Activated T-cell treated with anti-CD3 and anti-CD28 coated beads, Interleukin-2, amount 50 U/mL, for 24 hours (primary cell): ENCODE measurements around the gene FAM111A.
A peak's percentile ranks its signal among the peaks of the same experiment; 100 is the strongest.

Experiments
- DNase-seq: peaks from one replicate; pipeline ENCODE4 v3.0.0-alpha.2; 2020
- H3K27ac Mint-ChIP-seq: 2 replicates; pipeline ENCODE4 v1.8.0; 2020; ENCODE audit warnings: mild to moderate bottlenecking, mixed read lengths
- H3K27me3 Mint-ChIP-seq: 2 replicates; pipeline ENCODE4 v1.8.0; 2020; ENCODE audit warnings: mixed read lengths
- H3K36me3 Mint-ChIP-seq: 2 replicates; pipeline ENCODE4 v1.8.0; 2020; ENCODE audit warnings: low read depth, mixed read lengths
- H3K4me1 Mint-ChIP-seq: 2 replicates; pipeline ENCODE4 v1.8.0; 2020; ENCODE audit warnings: low read depth, mixed read lengths
- H3K4me3 Mint-ChIP-seq: 2 replicates; pipeline ENCODE4 v1.8.0; 2020; ENCODE audit warnings: mild to moderate bottlenecking, moderate library complexity, mixed read lengths
- H3K9me3 Mint-ChIP-seq: 2 replicates; pipeline ENCODE4 v1.8.0; 2020; ENCODE audit warnings: mixed read lengths

FAM111A gene

DNA sequence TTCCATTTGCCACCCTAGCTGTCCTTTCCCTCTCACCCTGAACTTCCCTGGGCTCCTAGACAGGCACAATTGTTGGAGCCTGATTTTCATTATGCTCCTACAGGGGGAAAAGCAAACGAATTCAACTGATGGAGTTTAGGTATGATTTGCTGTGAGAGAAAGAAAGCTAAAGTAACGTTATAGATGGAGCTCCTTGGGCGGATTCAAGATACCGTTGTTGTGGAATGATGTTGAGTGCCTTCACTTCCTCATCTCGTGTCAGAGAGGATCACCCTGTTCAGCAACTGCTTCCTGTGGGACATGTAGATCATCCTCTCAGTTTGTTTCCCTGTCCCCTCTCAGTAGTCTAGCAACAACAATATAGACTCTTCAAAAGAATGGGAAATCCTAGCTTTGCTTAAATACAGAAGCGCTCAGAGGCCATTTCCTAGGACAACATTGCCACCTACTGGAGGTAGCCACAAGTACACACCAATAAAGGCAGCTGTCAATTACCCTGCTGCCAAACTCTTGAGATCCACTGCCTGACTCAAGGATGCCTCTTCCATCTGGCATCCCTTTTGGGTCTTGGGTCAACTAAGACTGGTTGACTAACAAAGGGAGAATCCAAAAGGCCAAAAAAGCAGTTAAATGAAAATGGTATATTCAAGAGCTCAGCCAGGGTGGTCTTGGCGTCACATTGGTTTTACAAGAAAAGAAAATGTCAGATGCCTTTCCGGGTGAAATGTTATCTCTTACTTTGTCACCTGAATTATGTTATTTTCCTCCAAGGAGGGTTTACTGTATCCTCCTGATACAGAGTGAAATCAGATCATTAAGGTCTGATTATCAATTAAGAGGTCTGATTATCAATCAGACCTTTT is 15.8 kb downstream of the FAM111A start:
- no peak overlapping the region for H3K27ac Mint-ChIP-seq
- no peak for DNase-seq
- peaks cover 7% of the 10 kb centered on the region for H3K27me3 Mint-ChIP-seq
- H3K4me3 Mint-ChIP-seq = no peak overlapping the region
- peaks cover 7% of the 10 kb centered on the region for H3K4me1 Mint-ChIP-seq
- H3K9me3 Mint-ChIP-seq = no peaks in the 10 kb centered on the region
- peaks cover 14% of the 10 kb centered on the region for H3K36me3 Mint-ChIP-seq

DNA sequence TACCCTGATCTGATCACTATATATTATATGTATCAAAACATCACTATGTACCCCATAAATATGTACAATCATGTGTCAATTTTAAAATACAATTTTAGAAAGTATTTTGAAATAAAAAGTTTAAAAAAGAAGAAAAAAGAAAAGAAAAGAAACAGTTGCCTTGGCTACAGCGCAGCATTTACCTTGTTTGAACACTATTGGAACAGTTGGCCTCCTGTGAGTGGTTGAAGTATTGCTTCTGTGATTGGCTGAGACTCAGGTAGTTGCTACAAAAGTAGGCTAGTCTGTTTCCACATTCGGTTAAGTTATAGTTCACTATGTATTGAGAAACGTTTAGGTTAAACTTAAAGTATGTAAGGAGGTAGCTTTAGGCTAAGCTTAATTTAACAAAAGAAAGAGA is 21.4 kb downstream of the FAM111A start:
- Mint-ChIP-seq H3K9me3 (no peaks in the 10 kb centered on the region), H3K27me3 (peaks cover 21% of the 10 kb centered on the region), H3K27ac (no peak overlapping the region), H3K4me1 (no peaks in the 10 kb centered on the region), H3K36me3 (no peaks in the 10 kb centered on the region), H3K4me3 (no peak overlapping the region)
- DNase-seq = no peak

DNA sequence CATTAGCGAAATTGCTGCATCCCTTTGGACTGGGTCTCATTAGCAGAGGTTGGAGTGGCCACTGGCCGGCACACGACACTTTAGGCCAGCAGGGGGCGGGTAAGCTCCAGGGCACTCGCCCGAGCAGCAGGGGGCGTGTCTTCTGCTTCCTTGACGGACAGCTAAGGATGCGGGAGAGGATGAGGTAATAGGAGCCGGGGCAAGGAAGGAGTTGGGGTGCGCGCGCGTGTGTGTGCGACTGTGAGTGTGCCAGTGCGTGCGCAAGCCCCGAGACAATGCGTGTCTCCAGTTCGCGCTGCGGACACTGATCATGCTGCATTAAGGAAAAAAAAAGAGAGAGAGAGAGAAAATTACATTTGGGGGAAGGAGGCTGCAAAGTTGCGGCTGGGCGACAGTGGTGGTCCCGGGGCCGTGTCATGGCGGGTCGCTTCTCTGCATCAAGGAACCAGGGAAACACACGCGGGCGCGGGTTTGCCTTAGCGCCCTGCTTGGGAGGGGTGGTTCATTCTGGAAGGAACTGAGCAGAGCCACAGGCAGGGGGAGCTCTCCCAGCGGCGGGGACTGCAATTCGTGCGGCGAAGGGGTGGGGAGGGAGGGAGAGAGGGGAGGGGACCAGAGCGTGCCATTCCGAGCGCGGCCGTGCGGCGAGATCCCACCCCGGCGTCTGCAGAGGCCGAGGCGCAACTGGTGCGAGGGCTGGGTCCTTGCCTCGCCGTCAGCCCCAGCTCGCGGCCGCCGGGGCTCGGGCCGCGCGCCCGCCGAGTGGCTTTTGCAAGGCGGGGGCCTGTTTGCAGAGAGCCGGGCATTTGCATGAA is 29.1 kb downstream of the FAM111A start, which contains the start of gene DTX4:
TSS of gene DTX4 (plus strand) at position 625 of the 815 bp plus-strand sequence. CDS start 464 bp downstream, outside the sequence.
- Mint-ChIP-seq H3K4me1 (peaks cover 16% of the 10 kb centered on the region), H3K27me3 (peaks cover 21% of the 10 kb centered on the region), H3K4me3 (peak within 1 kb of the TSS; percentile 72), H3K36me3 (no peaks in the 10 kb centered on the region), H3K27ac (no peak within 1 kb of the TSS), H3K9me3 (no peaks in the 10 kb centered on the region)
- DNase-seq = peak; percentile 91

DNA sequence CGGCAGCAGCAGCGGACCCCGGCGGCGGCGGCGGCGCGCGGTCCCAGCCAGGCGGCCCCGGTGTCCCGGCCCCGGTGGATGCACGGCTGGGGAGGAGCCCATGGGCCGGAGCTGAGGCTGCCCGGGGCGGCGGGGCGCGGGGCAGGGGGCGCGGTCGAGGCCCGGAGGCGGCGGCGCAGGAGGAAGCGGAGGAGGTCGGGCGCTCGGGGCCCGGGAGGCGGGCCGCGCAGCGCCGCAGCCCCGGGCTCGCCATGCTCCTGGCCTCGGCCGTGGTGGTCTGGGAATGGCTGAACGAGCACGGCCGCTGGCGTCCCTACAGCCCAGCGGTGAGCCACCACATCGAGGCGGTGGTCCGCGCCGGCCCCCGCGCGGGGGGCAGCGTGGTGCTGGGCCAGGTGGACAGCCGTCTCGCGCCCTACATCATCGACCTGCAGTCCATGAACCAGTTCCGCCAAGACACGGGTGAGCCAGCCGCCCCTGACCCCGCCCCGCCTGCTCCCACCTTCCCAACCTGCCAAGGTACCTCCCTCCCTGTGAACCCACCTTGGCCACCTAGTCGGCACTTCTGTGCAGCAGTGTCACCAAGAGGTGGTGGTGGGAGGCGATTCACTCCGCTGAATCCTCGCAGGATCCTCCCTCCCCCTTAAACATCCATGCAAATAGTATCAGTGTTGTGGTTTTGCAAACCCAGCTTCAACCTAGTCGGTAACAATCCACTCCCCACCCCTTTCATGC is 29.9 kb downstream of the FAM111A start:
- H3K4me1 Mint-ChIP-seq = peaks cover 16% of the 10 kb centered on the region
- H3K27me3 Mint-ChIP-seq = peaks cover 21% of the 10 kb centered on the region
- DNase-seq = peak; percentile 54
- peak overlapping the region; percentile 72 for H3K4me3 Mint-ChIP-seq
- no peaks in the 10 kb centered on the region for H3K9me3 Mint-ChIP-seq
- H3K36me3 Mint-ChIP-seq = no peaks in the 10 kb centered on the region
- H3K27ac Mint-ChIP-seq = no peak overlapping the region

- Mint-ChIP-seq H3K36me3 (no peaks in the 10 kb centered on the region), H3K9me3 (no peaks in the 10 kb centered on the region), H3K4me3 (peak overlapping the region; percentile 72), H3K4me1 (peaks cover 16% of the 10 kb centered on the region), H3K27me3 (peaks cover 21% of the 10 kb centered on the region), H3K27ac (no peak overlapping the region)
- DNase-seq = peak; percentile 53
Observed at GRCh38 chr11:59173080-59173963, 30.7 kb downstream of the FAM111A start.

GRCh38 chr11:59173964-59174663 is 31.5 kb downstream of the FAM111A start:
- Mint-ChIP-seq H3K36me3 (no peaks in the 10 kb centered on the region), H3K9me3 (no peaks in the 10 kb centered on the region), H3K27ac (no peak overlapping the region), H3K27me3 (peaks cover 21% of the 10 kb centered on the region), H3K4me3 (no peak overlapping the region), H3K4me1 (peaks cover 16% of the 10 kb centered on the region)
- DNase-seq = no peak

GRCh38 chr11:59174664-59175033 is 32.0 kb downstream of the FAM111A start:
- Mint-ChIP-seq H3K27me3 (peaks cover 21% of the 10 kb centered on the region), H3K27ac (no peak overlapping the region), H3K36me3 (no peaks in the 10 kb centered on the region), H3K4me3 (no peak overlapping the region), H3K4me1 (peaks cover 16% of the 10 kb centered on the region), H3K9me3 (peaks cover 4% of the 10 kb centered on the region)
- DNase-seq = no peak

GRCh38 chr11:59175091-59175501 is 32.4 kb downstream of the FAM111A start:
- Mint-ChIP-seq H3K4me3 (no peak overlapping the region), H3K27me3 (peaks cover 21% of the 10 kb centered on the region)

DNA sequence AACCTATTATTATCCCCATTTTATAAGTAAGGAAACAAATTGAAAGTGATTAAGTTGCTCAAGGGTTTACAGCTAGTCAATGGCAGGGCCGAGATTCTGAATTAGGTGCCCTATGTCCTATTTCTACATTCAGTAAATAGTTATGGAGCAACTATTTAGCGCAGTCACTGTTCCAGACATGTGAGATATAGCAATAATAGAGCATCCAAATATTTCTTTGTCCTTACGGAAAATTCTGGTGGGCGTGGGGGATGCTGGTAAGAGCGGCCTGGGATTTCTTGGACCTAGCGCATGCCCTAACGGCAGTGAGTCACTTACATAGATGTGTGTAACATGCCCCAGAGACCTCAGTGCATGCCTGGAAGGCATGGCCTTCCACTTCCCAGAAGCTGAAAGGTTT is 33.7 kb downstream of the FAM111A start:
- peaks cover 16% of the 10 kb centered on the region for H3K4me1 Mint-ChIP-seq

More at GRCh38 chr11:59175091-59175501, 32.4 kb downstream of the FAM111A start:
- no peaks in the 10 kb centered on the region for H3K36me3 Mint-ChIP-seq
- H3K9me3 Mint-ChIP-seq = peaks cover 6% of the 10 kb centered on the region
- no peak for DNase-seq
- H3K27ac Mint-ChIP-seq = no peak overlapping the region
- peaks cover 16% of the 10 kb centered on the region for H3K4me1 Mint-ChIP-seq

GRCh38 chr11:59178402-59178801 is 35.7 kb downstream of the FAM111A start:
- no peaks in the 10 kb centered on the region for H3K36me3 Mint-ChIP-seq
- peaks cover 6% of the 10 kb centered on the region for H3K9me3 Mint-ChIP-seq
- H3K4me3 Mint-ChIP-seq = no peak overlapping the region
- no peak for DNase-seq
- H3K27me3 Mint-ChIP-seq = peaks cover 13% of the 10 kb centered on the region
- peaks cover 8% of the 10 kb centered on the region for H3K4me1 Mint-ChIP-seq
- H3K27ac Mint-ChIP-seq = no peak overlapping the region

More for the DNA sequence above, 33.7 kb downstream of the FAM111A start:
- no peak for DNase-seq
- Mint-ChIP-seq H3K4me3 (no peak overlapping the region), H3K27me3 (peaks cover 21% of the 10 kb centered on the region), H3K9me3 (peaks cover 6% of the 10 kb centered on the region), H3K27ac (no peak overlapping the region), H3K36me3 (no peaks in the 10 kb centered on the region)

DNA sequence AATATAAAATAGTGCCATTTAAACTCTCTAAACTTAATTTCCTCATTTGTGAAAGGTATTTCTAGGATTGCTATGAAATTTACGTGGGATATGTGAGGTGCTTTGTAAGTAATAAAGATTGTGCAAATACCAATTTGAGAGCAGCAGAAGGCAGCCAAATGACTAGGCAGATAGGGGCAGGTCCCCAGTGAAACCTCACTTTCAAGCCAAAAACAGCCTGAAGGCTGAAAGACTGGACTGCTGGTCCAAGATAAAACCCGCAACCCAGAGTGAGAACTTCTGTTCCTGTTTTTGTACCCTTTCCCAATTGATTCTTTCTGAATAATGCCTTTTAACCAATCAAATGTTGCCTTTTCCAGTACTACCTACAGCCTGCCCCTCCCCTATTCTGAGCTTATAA is 36.5 kb downstream of the FAM111A start:
- DNase-seq = no peak
- H3K4me3 Mint-ChIP-seq = no peak overlapping the region
- H3K4me1 Mint-ChIP-seq = peaks cover 4% of the 10 kb centered on the region
- no peaks in the 10 kb centered on the region for H3K36me3 Mint-ChIP-seq
- H3K27ac Mint-ChIP-seq = no peak overlapping the region
- H3K27me3 Mint-ChIP-seq = peaks cover 7% of the 10 kb centered on the region
- peaks cover 6% of the 10 kb centered on the region for H3K9me3 Mint-ChIP-seq

DNA sequence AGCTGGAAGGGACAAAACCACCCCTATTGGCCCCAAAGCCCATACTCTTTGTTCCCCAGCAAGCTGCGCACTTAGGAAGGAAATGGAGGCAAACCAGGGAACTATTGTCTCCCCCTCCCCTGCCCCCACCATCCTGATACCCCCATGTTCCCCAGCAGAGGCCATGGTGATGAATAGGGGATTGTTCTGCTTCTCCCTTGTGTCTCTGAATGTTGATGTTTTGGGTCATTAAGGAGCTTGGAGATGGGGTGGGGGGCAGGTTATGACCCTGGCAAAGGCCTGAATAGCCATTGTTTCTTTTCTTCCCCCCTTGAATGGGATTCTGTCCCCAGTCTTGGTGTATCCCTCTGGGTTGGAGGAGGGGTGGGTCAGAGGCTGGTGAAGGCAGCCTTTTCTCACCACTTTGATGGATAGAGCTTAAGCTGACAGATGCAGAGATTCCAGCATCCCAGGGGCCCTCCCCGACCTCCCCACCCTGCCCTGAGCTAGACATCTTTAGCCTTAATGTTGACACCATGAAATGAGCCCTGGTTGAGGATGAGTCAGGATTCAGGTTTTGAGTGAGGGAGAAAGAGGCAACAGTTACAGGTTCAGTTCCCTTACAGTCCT is 37.6 kb downstream of the FAM111A start:
- Mint-ChIP-seq H3K4me3 (no peak overlapping the region), H3K4me1 (no peaks in the 10 kb centered on the region), H3K36me3 (no peaks in the 10 kb centered on the region), H3K9me3 (peaks cover 6% of the 10 kb centered on the region), H3K27me3 (no peaks in the 10 kb centered on the region), H3K27ac (no peak overlapping the region)
- no peak for DNase-seq

GRCh38 chr11:59180907-59181306 is 38.3 kb downstream of the FAM111A start:
- no peaks in the 10 kb centered on the region for H3K4me1 Mint-ChIP-seq
- DNase-seq = no peak
- H3K27me3 Mint-ChIP-seq = no peaks in the 10 kb centered on the region
- no peak overlapping the region for H3K4me3 Mint-ChIP-seq
- H3K27ac Mint-ChIP-seq = no peak overlapping the region
- peaks cover 6% of the 10 kb centered on the region for H3K9me3 Mint-ChIP-seq
- no peaks in the 10 kb centered on the region for H3K36me3 Mint-ChIP-seq
